Right renal cortex interstitium (tissue), 3 donors: ENCODE measurements around the gene CDH19. TPM values are rescaled to one million over a fixed set of nuclear protein-coding genes. Genes with fewer than 3 reads are reported as not detected.

ENCODE experiments used
- DNase-seq, 3 donors: peaks; one replicate each; pipeline ENCODE4 v3.0.0-alpha.2; 2013; ENCODE audit warnings: low read depth in 3 of 3, low spot score in 2 of 3
- polyA plus RNA-seq, 3 donors: library from polyadenylated mRNA; unstranded; fragments of 120-200 nt; gene quantifications; one replicate each; pipeline ENCODE4 v1.2.1, GENCODE V29; 2013; ENCODE audit not compliant: insufficient read length in 3 of 3

CDH19 gene, protein sequence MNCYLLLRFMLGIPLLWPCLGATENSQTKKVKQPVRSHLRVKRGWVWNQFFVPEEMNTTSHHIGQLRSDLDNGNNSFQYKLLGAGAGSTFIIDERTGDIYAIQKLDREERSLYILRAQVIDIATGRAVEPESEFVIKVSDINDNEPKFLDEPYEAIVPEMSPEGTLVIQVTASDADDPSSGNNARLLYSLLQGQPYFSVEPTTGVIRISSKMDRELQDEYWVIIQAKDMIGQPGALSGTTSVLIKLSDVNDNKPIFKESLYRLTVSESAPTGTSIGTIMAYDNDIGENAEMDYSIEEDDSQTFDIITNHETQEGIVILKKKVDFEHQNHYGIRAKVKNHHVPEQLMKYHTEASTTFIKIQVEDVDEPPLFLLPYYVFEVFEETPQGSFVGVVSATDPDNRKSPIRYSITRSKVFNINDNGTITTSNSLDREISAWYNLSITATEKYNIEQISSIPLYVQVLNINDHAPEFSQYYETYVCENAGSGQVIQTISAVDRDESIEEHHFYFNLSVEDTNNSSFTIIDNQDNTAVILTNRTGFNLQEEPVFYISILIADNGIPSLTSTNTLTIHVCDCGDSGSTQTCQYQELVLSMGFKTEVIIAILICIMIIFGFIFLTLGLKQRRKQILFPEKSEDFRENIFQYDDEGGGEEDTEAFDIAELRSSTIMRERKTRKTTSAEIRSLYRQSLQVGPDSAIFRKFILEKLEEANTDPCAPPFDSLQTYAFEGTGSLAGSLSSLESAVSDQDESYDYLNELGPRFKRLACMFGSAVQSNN
- polyA plus RNA-seq, result under 1 TPM; 0.14 to 0.32 (median 0.23) TPM

DNA sequence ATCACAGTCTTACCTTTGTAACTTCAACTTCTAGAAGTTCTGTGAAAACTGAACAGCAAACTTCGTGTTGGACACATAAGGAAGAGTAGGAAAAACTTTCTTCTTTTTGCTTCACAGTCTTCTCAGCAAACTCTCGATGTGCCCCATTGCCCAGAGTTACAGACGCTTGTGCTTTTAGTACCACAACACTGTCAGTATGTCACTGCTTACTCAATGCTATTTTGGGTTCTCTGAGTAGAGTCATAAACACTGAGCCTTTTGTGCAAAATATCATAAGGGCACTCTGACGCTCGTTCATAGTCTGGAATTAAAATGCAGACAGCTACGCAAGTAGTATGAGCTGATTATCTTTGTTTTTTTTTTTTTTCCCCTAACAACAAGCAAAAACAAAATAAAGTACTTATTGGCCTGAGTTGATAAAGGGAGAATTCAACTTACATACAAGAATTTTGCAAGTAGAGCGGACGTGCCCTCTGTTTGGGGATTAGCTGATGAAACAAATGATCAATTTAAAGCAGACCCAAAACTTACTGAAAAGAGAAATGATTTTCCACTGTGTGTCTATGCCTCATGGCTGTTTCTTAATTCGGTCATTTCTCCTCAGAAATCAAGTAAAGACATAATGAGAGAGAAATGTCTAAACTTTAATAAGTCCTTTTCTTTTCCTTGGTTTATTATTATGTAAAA lies at the start of gene CDH19:
TSS of gene CDH19 (minus strand) at position 150 of the 687 bp plus-strand sequence. CDS start 31,886 bp downstream, outside the sequence.
- no peak for DNase-seq

DNA sequence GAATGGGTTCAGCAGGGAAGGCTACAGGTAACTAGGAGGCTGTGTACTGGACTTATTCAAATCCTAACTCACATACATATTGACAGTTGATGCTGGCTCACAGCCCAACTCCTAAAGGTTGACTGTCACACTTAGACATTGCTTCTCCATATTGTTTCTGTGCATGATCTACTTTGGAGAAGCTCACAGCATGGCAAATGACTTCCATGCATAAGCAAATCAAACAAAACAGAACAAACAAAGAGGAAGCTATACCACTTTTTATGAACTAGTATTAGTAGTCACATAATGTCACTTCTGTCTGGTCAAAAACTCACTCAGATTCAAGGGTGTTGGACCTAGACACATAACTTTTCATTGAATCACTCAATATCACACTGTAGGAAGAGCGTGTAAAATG lies 43.8 kb upstream of the CDH19 start:
- DNase-seq, result no peak

DNA sequence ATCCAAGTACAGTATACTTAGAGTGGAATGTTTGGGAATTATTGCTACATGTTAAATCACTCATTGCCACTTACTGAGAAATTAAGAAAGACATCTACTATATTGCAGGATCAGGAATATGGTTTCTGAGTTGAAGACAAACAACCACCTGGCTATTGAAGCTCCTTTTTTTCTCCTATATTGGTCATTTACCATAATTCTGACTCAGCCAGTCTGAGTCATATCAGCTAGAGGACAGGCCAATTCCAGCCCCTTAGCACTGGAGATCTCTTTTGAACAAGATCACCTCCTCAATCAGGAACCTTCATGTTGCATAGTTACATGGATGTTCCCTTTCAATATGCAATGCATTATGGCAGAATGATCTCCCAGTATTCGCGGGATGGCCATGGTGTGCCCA lies 42.7 kb upstream of the CDH19 start:
- DNase-seq, result no peak

DNA sequence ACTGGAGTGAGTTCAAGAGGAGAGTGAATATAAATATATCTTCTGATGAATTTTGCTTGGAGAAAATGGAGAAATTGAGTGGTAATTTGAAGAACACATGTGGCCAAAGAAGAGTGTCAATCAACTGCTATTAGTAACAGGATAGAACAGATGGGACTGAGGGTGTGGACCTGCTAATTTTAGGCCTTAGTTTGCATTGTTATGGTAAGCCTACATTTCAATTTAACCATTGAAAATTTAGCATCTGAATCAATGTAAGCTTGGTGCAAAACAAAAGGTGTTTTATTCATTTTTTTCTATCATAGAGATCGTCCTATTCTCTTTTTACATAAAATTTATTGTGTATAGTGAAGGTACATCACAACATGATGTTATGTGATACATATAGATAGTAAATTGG lies 42.1 kb upstream of the CDH19 start:
- no peak for DNase-seq

DNA sequence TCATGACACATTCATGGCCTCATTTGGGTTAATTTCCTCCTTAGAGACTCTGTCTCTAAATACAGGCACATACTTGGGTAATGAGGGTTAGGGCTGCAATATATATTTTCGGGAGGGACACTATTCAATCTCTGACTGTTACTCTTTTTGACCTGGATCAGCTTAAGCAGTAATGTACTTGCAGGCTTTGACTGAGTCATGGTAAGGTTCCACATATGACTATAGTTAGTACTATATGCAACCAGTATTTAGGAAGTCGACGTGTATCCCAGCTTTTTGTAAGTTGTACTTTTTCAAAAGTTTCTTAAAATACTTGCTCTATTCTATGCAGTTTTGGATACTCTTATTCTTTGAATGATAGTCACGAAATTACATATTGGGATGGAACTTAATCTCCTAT lies 37.2 kb upstream of the CDH19 start:
- no peak for DNase-seq

DNA sequence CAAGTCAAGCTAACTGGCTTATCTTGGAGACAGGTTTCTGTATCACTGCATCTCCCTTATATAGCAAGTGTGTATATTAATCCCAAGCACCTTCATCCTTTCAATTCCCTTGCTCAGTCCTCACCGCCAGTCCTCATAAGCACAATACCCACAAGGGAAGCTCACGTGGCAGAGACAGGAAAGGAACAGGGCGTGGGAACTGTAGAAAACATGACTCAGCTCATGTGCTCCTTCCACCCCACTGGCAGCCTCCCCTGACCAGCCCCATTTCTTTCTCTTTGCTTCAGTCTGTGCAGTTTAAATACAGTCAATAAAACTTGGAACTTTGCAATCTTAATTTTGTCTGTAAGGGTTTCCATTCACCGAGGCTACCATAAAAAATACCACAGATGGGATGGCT lies 36.5 kb upstream of the CDH19 start:
- no peak for DNase-seq

DNA sequence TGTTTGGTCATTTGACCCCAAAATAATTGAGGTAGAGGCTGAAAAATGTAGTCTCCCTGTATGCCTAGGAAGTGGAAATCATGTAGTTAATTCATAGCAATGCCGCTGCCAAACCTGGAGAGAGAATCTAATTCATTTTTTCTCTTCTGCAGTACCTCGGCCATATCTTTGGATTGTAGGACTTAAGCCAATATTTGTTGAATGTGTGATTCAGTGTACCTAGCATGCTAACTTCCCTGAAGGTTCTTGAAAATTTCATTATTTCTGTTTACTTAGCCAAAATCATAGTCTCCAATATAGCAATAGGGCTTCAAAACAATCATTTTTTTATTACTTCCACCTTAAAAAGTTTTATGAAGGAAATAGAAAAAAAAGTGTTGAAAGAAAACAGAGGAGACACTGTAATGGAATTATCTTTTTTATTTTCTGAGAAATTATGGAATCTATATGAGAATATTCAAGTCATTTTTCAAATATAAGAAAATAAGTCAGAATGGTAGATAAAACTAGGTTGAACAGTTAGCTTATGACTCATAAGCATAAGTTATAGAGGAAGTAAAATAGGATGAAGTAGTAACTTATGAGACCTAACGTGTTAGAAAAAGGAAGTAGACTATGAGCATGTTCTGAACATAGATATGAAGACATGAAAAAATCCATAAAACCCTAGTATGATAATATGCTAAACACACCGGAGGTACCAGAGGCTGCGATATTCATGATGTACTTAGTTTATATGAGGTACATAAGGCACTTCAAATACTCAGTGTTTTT lies 35.2 kb upstream of the CDH19 start:
- DNase-seq, result no peak

DNA sequence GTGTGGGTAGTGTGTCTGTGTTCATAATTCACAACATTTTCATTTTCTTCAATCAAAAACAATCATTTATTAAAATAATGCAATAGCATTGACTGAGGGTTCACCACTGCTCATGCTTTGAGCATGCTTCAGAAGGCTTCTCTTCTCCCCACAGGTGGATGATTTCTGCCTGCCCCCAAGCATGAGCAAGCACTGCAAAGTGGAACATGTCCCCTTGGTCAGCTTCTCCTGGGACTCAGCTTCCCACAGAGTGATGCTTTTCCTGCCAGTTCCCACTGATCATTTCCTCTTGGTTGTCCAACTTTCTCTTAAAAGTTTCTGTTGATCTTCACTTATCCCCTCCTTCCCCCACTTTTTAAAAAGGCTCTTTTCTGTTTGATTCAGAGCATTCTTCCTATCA lies 31.5 kb upstream of the CDH19 start:
- no peak for DNase-seq

DNA sequence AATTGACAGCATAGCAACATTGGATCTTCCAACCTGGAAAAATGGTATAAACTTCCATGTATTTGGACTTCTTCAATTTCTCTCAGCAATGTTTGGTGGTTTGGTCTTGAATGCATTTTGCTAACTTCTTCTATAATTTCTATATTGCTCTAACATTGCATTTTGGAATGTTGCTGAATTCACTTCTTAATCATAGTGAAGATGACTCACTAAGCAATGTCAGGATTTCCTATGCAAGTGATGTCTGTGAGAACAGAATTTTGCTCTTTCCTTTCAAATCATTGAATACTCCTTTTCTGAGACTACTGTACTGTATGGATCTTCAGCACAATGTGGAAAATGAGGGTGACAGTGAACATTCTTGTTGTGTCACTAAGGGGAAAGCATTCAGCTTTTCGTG lies 28.9 kb upstream of the CDH19 start:
- no peak for DNase-seq

DNA sequence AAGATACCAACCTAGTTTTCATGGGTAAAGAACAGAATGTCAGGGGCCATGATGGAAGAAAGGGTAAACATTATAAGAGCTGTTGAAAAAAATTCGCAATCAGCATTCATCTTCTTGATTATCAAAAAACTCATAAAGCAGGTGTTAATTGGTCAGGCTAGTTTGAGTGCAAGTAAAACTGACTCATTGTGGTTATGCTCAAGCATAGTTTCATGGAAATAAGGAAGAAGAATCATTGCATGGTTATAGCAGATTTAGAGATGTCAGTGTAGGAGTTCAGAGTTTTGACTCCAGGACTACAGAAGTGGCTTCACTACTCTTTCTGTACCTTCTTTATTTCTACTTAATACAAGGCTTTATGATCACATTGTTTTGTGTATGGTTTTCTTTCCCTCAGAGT lies 26.9 kb upstream of the CDH19 start:
- DNase-seq, result no peak

DNA sequence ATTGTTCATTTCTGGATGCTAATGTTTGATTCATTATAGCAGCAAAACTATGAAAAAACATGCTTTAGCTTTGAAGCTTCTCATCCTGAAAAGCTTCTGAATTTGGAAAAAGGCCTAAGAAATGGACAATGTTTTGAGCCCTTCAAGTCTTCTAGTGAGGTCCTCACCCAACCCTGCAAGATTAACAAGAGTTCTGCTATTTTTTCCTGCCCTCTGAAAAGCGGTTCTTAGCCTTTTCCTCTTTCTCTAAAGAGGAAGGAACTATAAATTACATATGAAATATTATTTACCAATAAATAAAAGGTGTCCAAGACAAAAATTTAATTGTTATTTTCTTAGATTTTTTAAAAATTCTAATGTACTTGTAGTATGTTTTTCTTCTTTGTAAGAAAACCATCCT lies 19.9 kb upstream of the CDH19 start:
- DNase-seq, result no peak

DNA sequence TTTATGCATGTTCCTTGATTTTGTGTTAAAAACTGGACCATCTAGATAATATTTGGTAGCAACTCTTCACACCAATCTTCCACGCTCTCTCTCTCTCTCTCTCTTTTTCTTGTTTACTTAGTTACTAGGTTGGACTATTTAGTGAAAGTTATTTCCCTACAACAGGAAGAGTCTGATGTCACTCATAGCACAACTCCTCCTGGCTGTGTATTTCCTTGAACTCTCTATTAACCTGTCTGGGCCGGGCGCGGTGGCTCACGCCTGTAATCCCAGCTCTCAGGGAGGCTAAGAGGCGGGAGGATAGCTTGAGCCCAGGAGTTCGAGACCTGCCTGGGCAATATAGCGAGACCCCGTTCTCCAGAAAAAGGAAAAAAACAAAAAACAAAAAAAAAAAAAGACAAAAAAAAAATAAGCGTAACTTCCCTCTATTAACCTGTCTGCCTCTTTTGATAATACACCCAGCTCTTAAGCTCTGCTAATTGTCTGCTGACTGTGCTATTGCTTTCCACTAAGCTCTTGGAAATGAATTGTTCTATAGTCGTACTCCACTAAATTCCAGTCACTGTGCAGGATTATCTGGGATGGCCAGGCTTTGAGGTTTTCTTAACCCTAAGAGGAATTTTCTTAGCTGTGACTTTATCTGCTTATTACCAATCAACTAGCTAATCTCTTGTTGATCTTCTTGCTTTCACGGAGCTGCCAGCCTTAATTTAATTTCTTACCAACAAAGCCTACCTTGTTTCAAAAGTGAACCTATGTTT lies 18.1 kb upstream of the CDH19 start:
- no peak for DNase-seq

DNA sequence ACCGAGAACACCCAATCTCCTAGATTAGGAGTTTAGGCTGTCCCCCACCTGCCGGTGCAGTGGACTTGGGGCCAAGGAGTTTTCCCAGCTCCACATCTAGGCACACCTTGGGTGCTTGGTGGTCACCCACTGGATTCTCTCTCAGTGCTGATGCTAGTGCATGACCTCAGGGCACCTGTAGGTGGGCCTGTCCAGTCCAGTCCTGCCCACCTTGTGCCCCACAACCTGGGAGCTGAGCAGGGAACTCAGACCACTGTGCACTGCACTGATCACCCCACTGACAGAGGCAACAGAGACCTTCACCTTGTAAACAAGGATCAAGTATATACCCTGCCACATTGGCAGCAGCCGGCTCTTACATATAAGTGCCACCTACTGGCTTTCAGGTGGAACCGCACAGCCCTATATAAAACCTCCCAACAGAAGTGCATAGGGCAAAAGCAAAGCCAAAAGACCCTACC lies 12.7 kb upstream of the CDH19 start:
- DNase-seq, result no peak

DNA sequence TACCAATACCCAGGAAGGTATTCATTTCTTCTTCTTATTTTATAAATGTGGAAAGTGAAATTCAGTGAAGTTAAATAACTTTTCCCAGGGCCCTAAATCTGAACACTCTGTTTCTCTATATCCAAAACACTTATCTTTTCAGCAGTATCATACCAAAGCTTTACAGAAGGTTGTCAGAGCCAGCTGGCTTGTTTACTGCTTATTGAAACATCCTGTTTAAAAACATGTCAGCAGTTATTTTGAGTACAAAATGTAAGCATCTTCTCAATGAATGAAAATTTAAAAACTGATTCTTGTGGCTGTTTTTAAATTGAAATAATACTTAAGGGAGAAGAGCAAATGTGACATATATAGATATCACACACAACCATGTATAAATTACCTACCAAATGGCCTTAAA lies 11.3 kb upstream of the CDH19 start:
- DNase-seq, result no peak

DNA sequence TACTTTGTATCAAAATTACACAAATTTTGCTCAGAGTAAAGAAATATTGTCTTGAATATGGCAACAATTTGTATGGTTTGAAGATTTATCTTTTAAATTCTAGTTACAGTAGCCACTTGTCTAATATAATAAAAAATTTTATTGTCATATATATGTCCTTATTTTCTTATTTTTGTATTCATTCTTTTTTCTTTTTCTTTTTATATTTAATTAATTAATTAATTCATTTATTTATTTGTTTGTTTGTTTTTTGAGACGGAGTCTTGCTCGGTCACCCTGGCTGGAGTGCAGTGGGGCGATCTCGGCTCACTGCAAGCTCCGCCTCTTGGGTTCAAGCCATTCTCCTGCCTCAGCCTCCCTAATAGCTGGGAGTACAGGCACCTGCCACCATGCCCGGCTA lies 3.7 kb upstream of the CDH19 start:
- no peak for DNase-seq

DNA sequence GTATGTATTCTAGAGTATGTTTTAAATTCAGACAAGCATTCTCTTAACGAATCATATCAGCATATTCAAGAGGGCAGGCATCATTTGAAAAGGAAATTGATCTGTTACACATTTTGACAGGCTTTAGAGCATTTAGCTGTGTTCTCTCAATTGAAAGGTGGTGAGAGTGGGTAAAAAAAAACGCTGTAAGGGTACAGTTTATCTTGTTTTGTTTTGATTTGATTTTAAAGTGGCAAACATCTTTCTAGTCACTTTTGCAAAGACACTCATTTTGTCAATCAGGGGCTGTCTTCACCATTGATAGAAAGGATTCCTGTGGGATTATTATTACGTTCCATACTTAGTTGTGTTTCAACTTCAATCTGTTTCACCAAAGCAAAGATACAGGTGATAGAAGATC lies 2.2 kb downstream of the CDH19 start:
- no peak for DNase-seq

DNA sequence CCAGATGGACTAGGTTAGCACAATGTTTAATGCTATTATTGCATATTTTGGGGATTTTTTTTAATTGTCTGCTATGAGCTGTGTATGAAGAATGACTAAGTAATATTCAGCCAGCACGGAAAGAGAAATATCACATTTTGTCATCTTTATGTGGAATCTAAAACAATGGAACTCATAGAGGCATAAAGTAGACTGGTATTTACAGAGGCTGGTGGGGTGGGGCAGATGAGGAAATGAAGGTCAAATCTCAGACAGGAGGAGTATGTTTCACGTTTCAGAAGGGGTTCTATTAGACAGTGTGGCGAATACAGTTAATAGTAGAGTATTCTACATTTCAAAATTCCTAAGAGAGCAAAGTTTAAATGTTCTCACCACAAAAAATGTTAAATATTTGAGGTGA lies 4.7 kb downstream of the CDH19 start:
- no peak for DNase-seq

DNA sequence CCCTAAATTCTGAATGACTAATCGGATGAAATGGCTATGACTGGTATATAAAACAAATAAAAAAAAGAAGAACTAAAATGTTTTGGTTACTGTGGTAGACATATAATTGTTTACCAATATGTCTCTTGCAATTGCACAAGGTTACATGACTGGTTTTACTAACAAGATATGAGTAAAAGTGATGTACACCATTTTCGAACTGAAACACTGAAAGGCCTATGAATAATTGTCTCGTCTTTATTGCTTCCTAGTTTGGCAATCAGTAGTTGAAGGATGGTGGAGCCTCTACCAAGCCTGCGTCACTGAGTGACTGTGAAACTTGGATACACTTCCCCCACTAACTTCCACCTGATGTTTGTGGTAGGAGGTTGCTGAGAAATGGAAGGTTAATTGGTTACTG lies 16.5 kb downstream of the CDH19 start:
- no peak for DNase-seq

DNA sequence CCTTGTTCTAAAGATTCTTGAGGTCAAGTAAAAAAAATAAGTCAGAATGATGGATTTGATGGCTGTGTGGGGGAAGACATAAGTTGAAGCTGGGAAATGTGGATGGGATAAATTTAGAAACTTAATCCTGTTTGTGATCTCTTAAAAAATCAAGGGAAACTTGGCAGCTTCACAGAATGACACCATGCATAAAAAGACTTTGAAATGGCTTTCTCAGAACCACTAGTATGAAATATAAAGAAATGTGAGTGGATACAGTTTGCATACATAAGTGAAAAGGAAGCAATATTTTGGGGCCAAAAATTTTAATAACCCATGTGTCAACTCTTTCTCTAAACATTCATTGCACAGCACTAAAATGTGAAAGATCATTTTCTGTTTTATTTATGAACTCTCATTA lies 21.7 kb downstream of the CDH19 start:
- DNase-seq, result no peak

DNA sequence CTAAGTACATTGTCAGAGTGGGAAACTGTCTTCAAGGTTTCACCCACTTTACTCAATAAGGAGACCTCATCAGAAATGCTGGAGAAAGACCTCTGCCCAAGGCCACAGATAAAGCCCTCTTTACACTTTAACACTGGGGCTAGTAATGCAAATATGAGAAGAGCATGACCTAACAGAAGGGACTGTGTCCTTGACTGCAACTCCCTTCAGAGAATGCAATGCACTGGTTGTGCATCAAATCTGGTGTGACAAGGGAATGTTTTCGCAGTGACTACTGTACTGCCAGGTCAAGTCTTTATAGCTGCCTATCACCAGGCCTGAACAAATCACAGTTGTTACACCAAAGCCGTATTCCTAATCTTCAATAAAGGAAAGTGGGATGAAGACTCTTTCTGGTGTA lies 28.6 kb downstream of the CDH19 start:
- DNase-seq, result no peak
